GM12873 (cell line): Measurements from ENCODE around the gene NNMT.

Source experiments
- CTCF ChIP-seq: IDR thresholded peaks from 2 replicates; pipeline ENCODE4 v1.5.1; 2012; ENCODE audit warnings: low read depth, mild to moderate bottlenecking, moderate library complexity, low read length, control low read depth; ENCODE audit not compliant: insufficient read depth; ENCODE audit errors: missing control alignments

The NNMT gene

GRCh38 chr11:114295676-114296604, at the start of gene NNMT:
Gene NNMT, plus strand, starts transcription at chr11:114296399. Its CDS starts 158 bp downstream, at chr11:114296557.
- TF ChIP-seq CTCF: no peak

DNA sequence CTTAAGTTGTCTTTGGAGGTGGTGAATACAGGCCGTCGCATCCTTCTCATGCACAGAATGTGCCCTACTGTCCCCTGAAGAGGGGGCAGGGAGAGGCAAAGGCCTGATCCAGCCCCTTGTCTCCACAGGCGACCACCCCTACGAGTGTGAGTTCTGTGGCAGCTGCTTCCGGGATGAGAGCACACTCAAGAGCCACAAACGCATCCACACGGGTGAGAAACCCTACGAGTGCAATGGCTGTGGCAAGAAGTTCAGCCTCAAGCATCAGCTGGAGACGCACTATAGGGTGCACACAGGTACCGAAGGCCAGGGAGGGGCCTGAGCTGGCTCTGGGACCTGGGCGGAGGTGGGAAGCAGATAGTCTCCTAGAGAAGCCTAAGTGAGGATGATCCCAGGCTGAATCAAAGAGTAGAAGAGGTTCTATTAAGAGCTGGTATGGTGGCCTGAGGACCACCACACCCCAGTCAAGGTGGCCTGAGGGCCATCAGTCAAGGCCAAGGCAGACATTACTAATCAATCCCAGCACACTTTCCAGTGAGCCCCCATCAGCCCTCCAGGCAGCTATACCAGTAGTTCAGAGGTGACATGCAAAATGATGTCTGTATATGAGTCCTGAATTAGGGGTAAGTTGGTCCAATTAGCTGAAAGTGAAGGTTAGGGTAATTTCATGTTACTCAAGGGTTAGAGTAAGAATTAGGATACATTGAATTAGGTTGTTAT, 49.0 kb upstream of the NNMT start:
- no peak for TF ChIP-seq CTCF

DNA sequence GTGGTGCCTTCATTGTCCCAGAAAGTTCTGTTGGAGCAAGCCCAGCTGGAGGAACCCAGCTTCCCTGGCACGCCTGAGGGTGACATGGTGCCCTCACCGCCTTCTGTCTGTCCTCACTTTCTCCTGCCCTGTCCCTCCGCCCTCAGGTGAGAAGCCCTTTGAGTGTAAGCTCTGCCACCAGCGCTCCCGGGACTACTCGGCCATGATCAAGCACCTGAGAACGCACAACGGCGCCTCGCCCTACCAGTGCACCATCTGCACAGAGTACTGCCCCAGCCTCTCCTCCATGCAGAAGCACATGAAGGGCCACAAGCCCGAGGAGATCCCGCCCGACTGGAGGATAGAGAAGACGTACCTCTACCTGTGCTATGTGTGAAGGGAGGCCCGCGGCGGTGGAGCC, 46.0 kb upstream of the NNMT start:
- TF ChIP-seq CTCF: no peak

- TF ChIP-seq CTCF: no peak
Observed at GRCh38 chr11:114250993-114251814, 45.0 kb upstream of the NNMT start.

- peak; percentile 5 for TF ChIP-seq CTCF
Observed at GRCh38 chr11:114251815-114252337, 44.3 kb upstream of the NNMT start.

DNA sequence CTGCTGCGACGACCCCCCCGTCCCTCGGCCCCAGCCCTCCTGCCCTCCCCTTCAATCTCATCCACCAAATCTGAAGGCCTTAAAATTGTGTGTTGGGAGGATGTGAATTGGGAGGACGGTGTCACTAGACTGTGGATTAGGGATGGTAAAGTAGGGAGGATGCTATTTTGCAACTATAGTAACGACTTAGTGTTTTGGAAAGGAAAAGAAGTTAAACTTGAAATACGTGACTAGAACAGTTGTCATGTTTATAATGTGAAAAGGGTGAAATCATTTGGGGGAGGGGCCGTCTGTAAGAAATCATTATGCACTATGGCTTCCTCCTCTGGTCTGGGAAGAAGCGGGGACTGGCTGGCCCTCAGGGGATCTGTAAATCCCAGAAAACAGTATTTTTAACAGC, 43.4 kb upstream of the NNMT start:
- no peak for TF ChIP-seq CTCF
